ENCODE data around the gene ZNF717.
"Not testable (repeated sequence)": the region's sequence is repeated elsewhere in the genome, so short reads cannot be mapped to it uniquely, and the experiment has no call there.

DNA sequence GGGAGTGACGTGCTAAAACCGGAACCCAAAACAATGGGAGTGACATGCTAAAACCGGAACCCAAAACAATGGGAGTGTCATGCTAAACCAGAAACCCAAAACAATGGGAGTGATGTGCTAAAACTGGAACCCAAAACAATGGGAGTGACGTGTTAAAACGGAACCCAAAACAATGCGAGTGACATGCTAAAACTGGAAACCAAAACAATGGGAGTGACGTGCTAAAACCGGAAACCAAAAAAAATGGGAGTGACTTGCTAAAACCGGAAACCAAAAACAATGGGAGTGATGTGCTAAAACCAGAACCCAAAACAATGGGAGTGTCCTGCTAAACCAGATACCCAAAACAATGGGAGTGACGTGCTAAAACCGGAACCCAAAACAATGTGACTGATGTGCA, 7.6 kb downstream of the ZNF717 start:
- TF ChIP-seq, protein P1, sequence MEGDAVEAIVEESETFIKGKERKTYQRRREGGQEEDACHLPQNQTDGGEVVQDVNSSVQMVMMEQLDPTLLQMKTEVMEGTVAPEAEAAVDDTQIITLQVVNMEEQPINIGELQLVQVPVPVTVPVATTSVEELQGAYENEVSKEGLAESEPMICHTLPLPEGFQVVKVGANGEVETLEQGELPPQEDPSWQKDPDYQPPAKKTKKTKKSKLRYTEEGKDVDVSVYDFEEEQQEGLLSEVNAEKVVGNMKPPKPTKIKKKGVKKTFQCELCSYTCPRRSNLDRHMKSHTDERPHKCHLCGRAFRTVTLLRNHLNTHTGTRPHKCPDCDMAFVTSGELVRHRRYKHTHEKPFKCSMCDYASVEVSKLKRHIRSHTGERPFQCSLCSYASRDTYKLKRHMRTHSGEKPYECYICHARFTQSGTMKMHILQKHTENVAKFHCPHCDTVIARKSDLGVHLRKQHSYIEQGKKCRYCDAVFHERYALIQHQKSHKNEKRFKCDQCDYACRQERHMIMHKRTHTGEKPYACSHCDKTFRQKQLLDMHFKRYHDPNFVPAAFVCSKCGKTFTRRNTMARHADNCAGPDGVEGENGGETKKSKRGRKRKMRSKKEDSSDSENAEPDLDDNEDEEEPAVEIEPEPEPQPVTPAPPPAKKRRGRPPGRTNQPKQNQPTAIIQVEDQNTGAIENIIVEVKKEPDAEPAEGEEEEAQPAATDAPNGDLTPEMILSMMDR (IDR thresholded peaks at IDR 0.05) = not testable (repeated sequence)
- TF ChIP-seq EZH2 (IDR thresholded peaks at IDR 0.05; ENCODE audit: borderline replicate concordance, insufficient read depth, low read depth, low read length, poor library complexity, severe bottlenecking) = not testable (repeated sequence)
